OCI-LY7 (cell line): ENCODE results near the gene ADAMTS6. TPM values are rescaled to one million over a fixed set of nuclear protein-coding genes. Genes with fewer than 3 reads are reported as not detected.

Source experiments
- BruUV-seq: library from RNA; stranded (reverse); fragments of 400-500 nt; replicated peaks from 2 replicates; lab custom pipeline; 2021; lab: Mats Ljungman, UMichigan
- CTCF ChIA-PET: fragments of 300-600 bp; sonication (Branson Sonifier 250); formaldehyde crosslinking; loops from one replicate; lab custom pipeline; 2022; ENCODE audit warnings: antibody characterized with exemption; ENCODE audit not compliant: unreplicated experiment; lab: Charles Lee
- POLR2A ChIA-PET: fragments of 300-600 bp; sonication (Branson Sonifier 250); formaldehyde crosslinking; loops from one replicate; lab custom pipeline; 2022; ENCODE audit warnings: antibody characterized with exemption; lab: Charles Lee
- DNase-seq: peaks from one replicate; pipeline ENCODE4 v3.0.0-alpha.2; 2015; ENCODE audit warnings: low spot score
- H2AFZ ChIP-seq: fragments of 200-600 bp; sonication (generic), shearing (Covaris generic); 2 replicates; pipeline ENCODE4 v1.6.1; 2014; ENCODE audit warnings: mild to moderate bottlenecking, antibody characterized with exemption, low read length, moderate library complexity
- H3K27ac ChIP-seq: fragments of 200-600 bp; sonication (generic); 2 replicates; pipeline ENCODE4 v1.5.1; 2014; ENCODE audit warnings: mixed run types, low read depth, mild to moderate bottlenecking, moderate library complexity, low read length, inconsistent platforms; ENCODE audit not compliant: poor library complexity, severe bottlenecking
- H3K36me3 ChIP-seq: fragments of 200-600 bp; sonication (generic); 2 replicates; pipeline ENCODE4 v1.6.1; 2014; ENCODE audit warnings: mild to moderate bottlenecking, antibody characterized with exemption, low read length, moderate library complexity, mixed read lengths; ENCODE audit not compliant: insufficient read depth
- H3K4me1 ChIP-seq: fragments of 200-600 bp; sonication (generic); 2 replicates; pipeline ENCODE4 v1.5.1; 2014; ENCODE audit warnings: mild to moderate bottlenecking, low read length; ENCODE audit not compliant: insufficient read depth, poor library complexity, severe bottlenecking
- H3K4me2 ChIP-seq: fragments of 200-600 bp; sonication (generic); 2 replicates; pipeline ENCODE4 v1.6.1; 2014; ENCODE audit warnings: mild to moderate bottlenecking, low read length
- H3K4me3 ChIP-seq: fragments of 200-600 bp; sonication (generic); 2 replicates; pipeline ENCODE4 v1.5.1; 2014; ENCODE audit warnings: mild to moderate bottlenecking, low read depth, low read length; ENCODE audit not compliant: poor library complexity, severe bottlenecking
- H3K79me2 ChIP-seq: fragments of 200-600 bp; sonication (generic); 2 replicates; pipeline ENCODE4 v1.6.1; 2016; ENCODE audit warnings: low read depth, mild to moderate bottlenecking, low read length, moderate library complexity, mixed read lengths; ENCODE audit not compliant: insufficient read depth
- H3K9me2 ChIP-seq: fragments of 200-600 bp; sonication (generic); 2 replicates; pipeline ENCODE4 v1.6.1; 2016; ENCODE audit warnings: mild to moderate bottlenecking, low read length, mixed read lengths; ENCODE audit not compliant: insufficient read depth
- H3K9me3 ChIP-seq: fragments of 200-600 bp; sonication (generic); 2 replicates; pipeline ENCODE4 v1.6.1; 2014; ENCODE audit warnings: mild to moderate bottlenecking, mixed run types, low read length, mixed read lengths
- H4K20me1 ChIP-seq: fragments of 200-600 bp; sonication (generic); 2 replicates; pipeline ENCODE4 v1.6.1; 2014; ENCODE audit warnings: mild to moderate bottlenecking, antibody characterized with exemption, low read length, moderate library complexity, mixed read lengths; ENCODE audit not compliant: insufficient read depth
- CTCF ChIP-seq: fragments of 200-600 bp; sonication (generic); conservative IDR thresholded peaks from 2 replicates; pipeline ENCODE4 v1.5.1; 2014; ENCODE audit warnings: mild to moderate bottlenecking, antibody characterized with exemption, low read length, moderate library complexity, mixed read lengths
- EZH2phosphoT487 ChIP-seq: fragments of 200-600 bp; sonication (generic); IDR thresholded peaks from 2 replicates; pipeline ENCODE4 v1.6.1; 2018; ENCODE audit warnings: low read depth, borderline replicate concordance, mild to moderate bottlenecking, mixed run types, antibody characterized with exemption, low read length, moderate library complexity, mixed read lengths
- intact Hi-C: fragments of 100-400 bp; cut with micrococcal nuclease; formaldehyde crosslinking; loops from one replicate; pipeline ENCODE4 v1.10.0; 2022; ENCODE audit not compliant: unreplicated experiment
- total RNA-seq, 2 experiments: library from RNA; depleted of rRNA in 1 of 2; stranded (reverse); fragments of >200 nt in 1 of 2; shearing (Covaris generic) in 1 of 2; gene quantifications; 2 replicates each; pipeline ENCODE4 v1.2.3, GENCODE V29; 2014 to 2022

Gene ADAMTS6
- total RNA-seq, 2 experiments from 2014 or later: 13.9 to 18.1 TPM

- ChIA-PET POLR2A (interaction anchor here (0.6 kb wide), 1 partner anchor 122 kb away, joined by 4 read pairs; no protein-coding TSS in a partner anchor), CTCF (no interaction called here)
- Histone ChIP-seq H3K27ac (no peak overlapping the region), H3K4me3 (no peak overlapping the region), H3K36me3 (no peaks in the 10 kb centered on the region), H3K9me2 (no peaks in the 10 kb centered on the region), H3K79me2 (no peaks in the 10 kb centered on the region), H3K4me1 (no peaks in the 10 kb centered on the region), H4K20me1 (no peaks in the 10 kb centered on the region), H2AFZ (no peak overlapping the region), H3K9me3 (no peaks in the 10 kb centered on the region), H3K4me2 (no peak overlapping the region; the same call in 1 of the 2 replicates)
- intact Hi-C loops: no loop called here
- TF ChIP-seq CTCF (no peak), EZH2phosphoT487 (no peak)
- DNase-seq: no peak
- BruUV-seq: no TSS peak
Measured at GRCh38 chr5:65334077-65334476, 147.6 kb downstream of the ADAMTS6 start.

- no peak overlapping the region for H3K27ac ChIP-seq
- H3K4me3 ChIP-seq: no peak overlapping the region
- ChIA-PET CTCF (no interaction called here), POLR2A (interaction anchor here (0.6 kb wide), 1 partner anchor 115 kb away, joined by 3 read pairs; no protein-coding TSS in a partner anchor)
- intact Hi-C loops: no loop called here
- no peaks in the 10 kb centered on the region for H3K4me1 ChIP-seq
- H3K4me2 ChIP-seq: no peak overlapping the region
- H3K36me3 ChIP-seq: no peaks in the 10 kb centered on the region
- H4K20me1 ChIP-seq: no peaks in the 10 kb centered on the region
- DNase-seq: no peak
- no peak overlapping the region for H2AFZ ChIP-seq
- no peaks in the 10 kb centered on the region for H3K9me3 ChIP-seq
- TF ChIP-seq CTCF (no peak), EZH2phosphoT487 (no peak)
- no TSS peak for BruUV-seq
- H3K79me2 ChIP-seq: no peaks in the 10 kb centered on the region
- H3K9me2 ChIP-seq: no peaks in the 10 kb centered on the region
Measured at GRCh38 chr5:65332591-65332990, 149.1 kb downstream of the ADAMTS6 start.

GRCh38 chr5:65329266-65329665 is 152.5 kb downstream of the ADAMTS6 start:
- no peak overlapping the region for H3K27ac ChIP-seq
- DNase-seq: no peak
- no TSS peak for BruUV-seq
- POLR2A ChIA-PET: no interaction called here
- no peaks in the 10 kb centered on the region for H3K9me2 ChIP-seq
- H2AFZ ChIP-seq: no peak overlapping the region
- H3K9me3 ChIP-seq: no peaks in the 10 kb centered on the region
- no peaks in the 10 kb centered on the region for H4K20me1 ChIP-seq
- TF ChIP-seq EZH2phosphoT487: no peak
- no peak for TF ChIP-seq CTCF
- H3K4me2 ChIP-seq: no peak overlapping the region
- CTCF ChIA-PET: no interaction called here
- intact Hi-C loops: no loop called here
- no peak overlapping the region for H3K4me3 ChIP-seq
- no peaks in the 10 kb centered on the region for H3K79me2 ChIP-seq
- no peaks in the 10 kb centered on the region for H3K36me3 ChIP-seq
- H3K4me1 ChIP-seq: no peaks in the 10 kb centered on the region
